Endothelial cell (in vitro differentiated cells): ENCODE results near the gene BABAM2. TPM values are rescaled to one million over a fixed set of nuclear protein-coding genes. Genes with fewer than 3 reads are reported as not detected.

Source experiments
- DNase-seq: peaks from one replicate; pipeline ENCODE4 v3.0.0; 2021; ENCODE audit warnings: low spot score
- H3K27ac Mint-ChIP-seq: one replicate; pipeline ENCODE4 v1.8.0; 2021; ENCODE audit warnings: mixed read lengths, inconsistent platforms; ENCODE audit not compliant: unreplicated experiment
- H3K27me3 Mint-ChIP-seq: one replicate; pipeline ENCODE4 v1.8.0; 2021; ENCODE audit warnings: mild to moderate bottlenecking, moderate library complexity, mixed read lengths, inconsistent platforms; ENCODE audit not compliant: unreplicated experiment
- H3K36me3 Mint-ChIP-seq: one replicate; pipeline ENCODE4 v1.8.0; 2021; ENCODE audit warnings: mild to moderate bottlenecking, low read depth, mixed read lengths, inconsistent platforms; ENCODE audit not compliant: unreplicated experiment
- H3K4me1 Mint-ChIP-seq: one replicate; pipeline ENCODE4 v1.8.0; 2021; ENCODE audit warnings: mild to moderate bottlenecking, mixed read lengths, inconsistent platforms; ENCODE audit not compliant: unreplicated experiment
- H3K4me3 Mint-ChIP-seq: one replicate; pipeline ENCODE4 v1.8.0; 2021; ENCODE audit warnings: mild to moderate bottlenecking, mixed read lengths, inconsistent platforms; ENCODE audit not compliant: unreplicated experiment
- H3K9me3 Mint-ChIP-seq: one replicate; pipeline ENCODE4 v1.8.0; 2021; ENCODE audit warnings: mixed read lengths, inconsistent platforms; ENCODE audit not compliant: unreplicated experiment
- CTCF ChIP-seq: fragments of 200-600 bp; sonication (generic); IDR thresholded peaks from one replicate; pipeline ENCODE4 v1.5.0; 2021; ENCODE audit warnings: antibody characterized with exemption; ENCODE audit not compliant: unreplicated experiment
- total RNA-seq: library from RNA; stranded (reverse); fragmentation: NEBNext Ultra II Directional; extraction: Animal tissue kit (Norgen Biotek cat#: 25700); gene quantifications from one replicate; pipeline ENCODE4 v1.2.1, GENCODE V29; 2021; ENCODE audit not compliant: unreplicated experiment

BABAM2 gene
- total RNA-seq, 1 donor from 2014 or later = 40.2 TPM

GRCh38 chr2:27866237-27866636 is 24.3 kb upstream of the BABAM2 start:
- H3K9me3 Mint-ChIP-seq = no peaks in the 10 kb centered on the region
- TF ChIP-seq CTCF = no peak
- no peaks in the 10 kb centered on the region for H3K36me3 Mint-ChIP-seq
- no peak overlapping the region for H3K4me3 Mint-ChIP-seq
- H3K27me3 Mint-ChIP-seq = no peaks in the 10 kb centered on the region
- H3K27ac Mint-ChIP-seq = no peak overlapping the region
- DNase-seq = no peak
- no peaks in the 10 kb centered on the region for H3K4me1 Mint-ChIP-seq

- Mint-ChIP-seq H3K4me1 (no peaks in the 10 kb centered on the region), H3K27ac (no peak overlapping the region), H3K4me3 (no peak overlapping the region), H3K36me3 (no peaks in the 10 kb centered on the region), H3K9me3 (no peaks in the 10 kb centered on the region), H3K27me3 (no peaks in the 10 kb centered on the region)
- no peak for TF ChIP-seq CTCF
- DNase-seq = no peak
Measured at GRCh38 chr2:27869763-27870162, 20.8 kb upstream of the BABAM2 start.

- Mint-ChIP-seq H3K9me3 (no peaks in the 10 kb centered on the region), H3K27me3 (no peaks in the 10 kb centered on the region), H3K27ac (no peak overlapping the region), H3K4me3 (no peak overlapping the region), H3K36me3 (no peaks in the 10 kb centered on the region), H3K4me1 (no peaks in the 10 kb centered on the region)
- DNase-seq = no peak
- TF ChIP-seq CTCF = no peak
Measured at GRCh38 chr2:27870724-27871123, 19.8 kb upstream of the BABAM2 start.

GRCh38 chr2:27871802-27872201 is 18.7 kb upstream of the BABAM2 start:
- Mint-ChIP-seq H3K4me1 (no peaks in the 10 kb centered on the region), H3K27ac (no peak overlapping the region), H3K9me3 (no peaks in the 10 kb centered on the region), H3K4me3 (no peak overlapping the region), H3K36me3 (no peaks in the 10 kb centered on the region), H3K27me3 (no peaks in the 10 kb centered on the region)
- no peak for DNase-seq
- no peak for TF ChIP-seq CTCF

- no peak overlapping the region for H3K27ac Mint-ChIP-seq
- no peak for TF ChIP-seq CTCF
- no peaks in the 10 kb centered on the region for H3K27me3 Mint-ChIP-seq
- no peak for DNase-seq
- H3K4me1 Mint-ChIP-seq = no peaks in the 10 kb centered on the region
- no peaks in the 10 kb centered on the region for H3K36me3 Mint-ChIP-seq
- no peaks in the 10 kb centered on the region for H3K9me3 Mint-ChIP-seq
- no peak overlapping the region for H3K4me3 Mint-ChIP-seq
Measured at GRCh38 chr2:27873091-27873490, 17.4 kb upstream of the BABAM2 start.
